HG02938 (cell line): ENCODE results near the gene NUDT7.

ENCODE experiments used
- ATAC-seq: cut with Tn5 transposase; IDR thresholded peaks from one replicate; pipeline ENCODE4 v1.9.1; 2021; ENCODE audit warnings: mild to moderate bottlenecking, moderate library complexity; ENCODE audit not compliant: unreplicated experiment

The NUDT7 gene

GRCh38 chr16:77723108-77723514, 797 bp downstream of the NUDT7 start:
- ATAC-seq, result peak; percentile 6

- no peak for ATAC-seq
Measured at GRCh38 chr16:77724174-77724573, 1.9 kb downstream of the NUDT7 start.

GRCh38 chr16:77729951-77730350, 7.6 kb downstream of the NUDT7 start:
- ATAC-seq, result no peak

DNA sequence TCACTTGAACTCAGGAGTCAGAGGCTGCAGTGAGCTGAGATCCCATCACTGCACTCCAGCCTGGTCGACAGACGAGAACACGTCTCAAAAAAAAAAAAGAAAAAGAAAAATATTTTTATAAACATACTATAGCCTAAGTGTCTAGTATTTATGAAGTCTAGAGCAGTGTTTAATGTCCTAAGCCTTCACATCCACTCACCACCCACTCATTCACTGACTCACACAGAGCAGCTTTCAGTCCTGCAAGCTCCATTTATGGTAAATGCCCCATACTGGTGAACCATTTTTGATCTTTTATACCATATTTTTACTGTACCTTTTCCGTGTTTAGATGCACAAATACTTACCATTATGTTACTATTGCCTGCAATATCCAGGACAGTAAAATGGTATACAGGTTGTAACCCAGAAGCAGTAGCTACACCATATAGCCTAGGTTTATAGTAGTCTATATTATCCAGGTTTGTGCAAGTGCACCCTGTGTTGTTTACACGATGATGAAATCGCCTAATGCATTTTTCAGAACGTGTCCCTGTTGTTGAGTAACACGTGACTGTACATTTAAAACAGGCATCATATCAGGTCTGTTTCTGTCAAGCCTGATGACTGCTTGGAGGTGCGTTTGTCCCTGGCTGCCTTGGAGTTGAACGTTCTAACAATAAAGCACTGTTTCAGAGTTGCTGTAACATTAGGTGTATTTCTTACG, 10.1 kb downstream of the NUDT7 start:
- no peak for ATAC-seq

DNA sequence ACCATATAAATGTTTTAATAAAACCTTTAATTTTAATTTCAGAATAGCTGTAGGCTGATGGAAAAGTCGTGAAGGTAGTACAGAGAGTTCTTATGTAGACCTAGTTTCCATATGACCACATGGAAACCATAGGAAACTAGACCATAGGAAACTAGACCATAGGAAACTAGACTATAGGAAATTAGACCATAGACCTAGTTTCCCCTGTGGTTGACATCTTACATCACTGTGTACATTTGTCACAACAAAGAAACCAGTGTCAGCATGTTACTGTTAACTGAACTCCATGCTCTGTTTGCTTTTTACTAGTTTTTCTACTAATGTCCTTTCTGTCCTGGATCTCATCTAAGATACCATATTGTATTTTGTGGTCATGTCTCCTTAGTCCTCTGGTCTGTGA, 14.6 kb downstream of the NUDT7 start:
- peak; percentile 98 for ATAC-seq

DNA sequence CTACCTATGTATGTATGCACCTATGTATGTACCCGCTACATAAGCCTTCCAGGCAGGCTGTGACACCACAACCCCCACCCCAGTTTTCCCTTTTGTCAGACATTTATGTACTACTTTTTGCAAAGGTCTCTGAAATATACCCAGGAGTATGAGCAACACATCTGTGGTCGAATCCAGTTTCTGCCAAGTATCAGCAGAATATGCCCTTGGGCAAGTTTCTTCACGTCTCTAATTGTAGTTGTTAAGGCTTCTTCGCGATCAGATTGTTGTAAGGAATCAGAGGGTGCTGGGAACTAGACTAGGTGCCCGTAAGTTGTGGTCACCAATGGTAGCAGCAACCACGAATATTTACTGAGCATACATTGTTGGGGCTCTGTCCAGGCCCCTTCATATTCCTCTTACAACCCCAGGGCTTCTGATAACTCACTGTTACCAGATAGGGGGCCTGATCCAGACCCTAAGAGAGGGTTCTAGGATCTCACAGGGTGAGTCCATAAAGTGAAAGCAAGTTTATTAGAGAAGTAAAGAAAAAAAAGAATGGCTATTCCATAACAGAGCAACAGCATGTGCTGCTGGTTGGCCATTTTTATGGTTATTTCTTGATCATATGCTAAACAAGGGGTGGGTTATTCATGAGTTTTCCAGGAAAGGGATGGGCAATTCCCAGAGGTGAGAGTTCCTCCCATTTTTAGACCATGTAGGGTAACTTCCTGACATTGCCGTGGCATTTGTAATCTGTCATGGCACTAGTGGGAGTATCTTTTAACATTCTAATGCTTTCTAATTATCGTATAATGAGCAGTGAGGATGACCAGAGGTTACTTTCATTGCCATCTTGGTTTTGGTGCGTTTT, 16.6 kb downstream of the NUDT7 start:
- no peak for ATAC-seq

DNA sequence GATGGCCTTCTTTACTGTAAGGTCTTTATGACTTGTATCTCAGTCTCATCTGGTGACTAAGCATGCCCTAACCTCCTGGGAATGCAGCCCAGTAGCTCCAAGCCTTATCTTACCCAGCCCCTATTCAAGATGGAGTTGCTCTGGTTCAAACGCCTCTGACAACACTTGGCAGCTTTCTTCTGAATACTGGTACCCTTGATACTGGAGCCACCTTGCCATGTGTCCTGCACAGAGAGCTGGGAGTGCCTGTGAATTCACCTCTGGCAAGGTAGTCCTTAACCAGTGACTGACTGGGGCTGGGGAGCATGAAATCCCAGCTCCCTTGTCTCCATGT, 17.2 kb downstream of the NUDT7 start:
- no peak for ATAC-seq

GRCh38 chr16:77744141-77744540, 21.8 kb downstream of the NUDT7 start:
- no peak for ATAC-seq

DNA sequence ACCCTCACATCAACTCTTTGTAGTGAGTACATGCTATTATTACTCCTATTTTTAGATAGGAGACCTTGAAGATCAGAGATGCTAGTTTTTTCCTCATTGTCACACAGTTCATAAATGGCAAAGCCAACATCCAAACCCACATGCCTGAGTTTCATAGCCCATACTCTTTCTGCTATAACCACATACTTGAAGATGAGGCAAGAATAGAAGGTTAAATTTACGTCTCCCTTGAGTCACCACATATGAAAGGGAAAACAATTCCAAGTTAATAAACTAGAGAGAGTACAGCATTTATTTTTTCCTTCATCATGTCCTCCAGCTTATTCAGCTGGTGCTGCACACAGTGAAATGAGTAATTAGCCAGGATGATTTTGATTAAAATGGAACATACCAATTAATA, 23.7 kb downstream of the NUDT7 start:
- no peak for ATAC-seq

DNA sequence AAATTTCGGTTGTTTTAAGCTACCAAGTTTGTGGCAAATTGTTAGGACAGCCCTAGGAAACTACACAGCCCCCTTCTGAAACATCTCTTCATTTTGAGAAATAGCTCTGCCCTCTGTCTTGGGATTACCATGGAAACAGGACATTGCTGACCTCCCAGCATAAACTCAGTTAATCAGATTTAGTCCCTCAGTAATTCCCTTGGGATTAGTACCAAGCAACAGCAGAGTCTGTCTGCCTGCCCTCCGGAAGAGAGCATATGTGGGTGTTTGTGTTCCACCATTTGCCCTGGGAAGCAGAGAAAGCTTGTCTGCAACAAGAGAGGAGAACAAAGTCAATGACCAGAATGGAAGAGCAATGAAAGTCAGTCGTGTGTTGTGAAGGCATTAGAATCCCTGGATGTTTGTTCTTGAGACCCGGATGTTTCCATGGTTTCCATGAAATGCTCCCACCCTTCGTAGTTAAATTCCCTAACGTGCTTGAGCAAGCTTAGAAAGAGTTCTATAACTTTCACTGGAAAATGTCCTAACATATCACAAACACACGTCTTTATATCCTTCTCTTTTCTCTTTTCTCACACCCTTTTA, 26.2 kb downstream of the NUDT7 start:
- no peak for ATAC-seq

DNA sequence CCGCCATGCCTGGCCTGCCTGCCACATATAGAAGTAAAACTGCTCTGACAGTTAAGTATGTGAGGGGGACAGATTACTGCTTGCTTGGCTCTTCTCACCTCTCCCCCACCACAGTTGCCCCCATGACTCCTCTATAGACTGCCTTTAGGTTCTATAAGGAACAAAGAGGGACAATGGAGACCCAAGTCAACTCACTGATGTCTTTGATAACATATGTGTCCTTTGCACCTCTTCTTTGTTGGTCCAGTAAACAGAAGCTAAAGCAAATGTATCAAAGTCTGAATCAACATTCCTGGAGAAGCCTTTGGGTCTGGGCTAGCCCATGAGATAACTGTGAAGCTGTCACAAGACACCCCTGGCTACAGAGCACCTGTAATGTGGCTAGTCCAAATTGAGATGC, 27.1 kb downstream of the NUDT7 start:
- ATAC-seq, result no peak

- no peak for ATAC-seq
Measured at GRCh38 chr16:77758046-77758445, 35.7 kb downstream of the NUDT7 start.

GRCh38 chr16:77758508-77758907, 36.2 kb downstream of the NUDT7 start:
- ATAC-seq, result no peak

- ATAC-seq, result no peak
Measured at GRCh38 chr16:77759201-77759600, 36.9 kb downstream of the NUDT7 start.

DNA sequence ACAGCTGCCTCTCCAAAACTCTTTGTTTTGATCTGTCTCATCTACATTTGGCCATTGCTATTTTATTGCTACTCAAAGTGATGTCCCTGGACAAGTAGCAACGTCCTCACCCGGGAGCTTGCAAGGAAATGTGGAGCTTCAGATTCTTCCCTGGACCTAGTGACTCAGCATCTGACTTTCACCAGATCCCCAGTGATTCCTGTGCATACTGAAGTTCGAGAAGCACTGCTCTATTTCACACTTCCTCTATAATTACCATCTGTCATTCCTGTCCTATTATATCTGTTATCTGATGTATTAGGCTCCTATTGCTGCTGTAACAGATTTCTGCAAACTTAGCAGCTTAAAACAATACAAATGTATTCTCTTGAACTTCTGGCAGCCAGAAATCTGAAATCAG, 37.5 kb downstream of the NUDT7 start:
- no peak for ATAC-seq

- ATAC-seq, result no peak
Measured at GRCh38 chr16:77760800-77761199, 38.5 kb downstream of the NUDT7 start.

- no peak for ATAC-seq
Measured at GRCh38 chr16:77761204-77761603, 38.9 kb downstream of the NUDT7 start.

DNA sequence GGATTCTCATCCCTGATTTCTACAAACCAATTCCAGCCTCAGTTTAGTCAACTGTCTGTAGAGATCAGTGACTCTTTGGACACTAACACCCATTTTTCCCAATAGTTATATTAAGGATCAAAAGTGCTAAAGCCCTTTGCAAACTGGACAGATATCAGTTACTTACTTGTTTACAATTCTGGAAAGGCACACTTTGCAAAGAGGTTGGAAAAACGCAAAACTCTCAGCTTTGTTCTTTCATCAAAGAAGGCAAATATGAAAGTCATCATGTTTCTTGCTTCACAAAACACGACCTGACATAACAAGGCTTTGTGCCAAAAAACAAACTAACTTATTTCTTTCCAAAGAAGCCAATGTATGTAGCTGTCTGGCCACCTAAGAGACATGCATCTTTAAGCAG, 39.9 kb downstream of the NUDT7 start:
- no peak for ATAC-seq

- no peak for ATAC-seq
Measured at GRCh38 chr16:77763994-77764393, 41.7 kb downstream of the NUDT7 start.

DNA sequence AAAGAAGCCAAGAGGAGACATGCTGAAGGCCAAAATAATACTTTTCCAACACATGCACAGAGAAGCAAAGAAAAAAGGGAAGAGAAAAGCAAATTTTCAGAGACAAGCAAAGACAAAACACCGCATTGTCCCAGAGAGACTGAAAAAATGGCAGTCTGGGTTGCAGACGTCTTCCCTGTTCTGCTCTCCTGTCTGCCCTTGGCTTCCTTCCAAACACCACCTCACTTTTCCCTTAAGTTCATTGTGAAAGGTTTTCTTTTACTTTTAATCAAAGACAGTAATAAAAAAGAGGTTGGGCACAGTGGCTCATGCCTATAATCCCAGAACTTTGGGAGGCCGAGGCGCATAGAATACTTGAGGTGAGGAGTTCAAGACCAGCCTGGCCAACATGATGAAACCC, 44.9 kb downstream of the NUDT7 start:
- ATAC-seq, result no peak

DNA sequence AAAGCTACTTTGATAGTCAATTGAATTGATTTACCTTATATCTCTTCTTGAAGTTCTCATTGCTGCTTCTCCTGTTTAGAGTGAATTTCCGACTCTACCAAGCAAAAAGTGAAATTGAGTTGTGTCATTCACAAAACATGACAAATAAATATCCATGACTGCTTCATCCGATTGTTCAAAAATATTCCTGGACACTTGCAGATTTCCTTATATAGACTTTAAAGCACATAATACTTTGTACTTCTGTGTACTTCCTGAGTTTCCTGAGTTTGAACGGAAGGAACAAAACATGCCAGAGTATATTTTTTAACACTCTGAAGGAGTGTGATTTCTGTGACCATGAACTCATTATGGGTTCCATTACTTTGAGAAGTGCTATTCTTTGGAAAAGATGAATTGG, 45.5 kb downstream of the NUDT7 start:
- no peak for ATAC-seq
